ENCODE results near the gene ATG13. TPM values are rescaled to one million over a fixed set of nuclear protein-coding genes. Genes with fewer than 3 reads are reported as not detected.
"Not testable (repeated sequence)": the region's sequence is repeated elsewhere in the genome, so short reads cannot be mapped to it uniquely, and the experiment has no call there.

ATG13 gene
- total RNA-seq, 2 experiments from 2014 or later: 70.4 to 72.1 TPM

- no peak for DNase-seq
- ChIA-PET POLR2A (interaction anchor here (1.0 to 6.4 kb wide), 4 partner anchors 11 to 517 kb away, joined by 3 to 124 read pairs (median 9); partner anchors contain the start of gene DDB2), CTCF (interaction anchor here (3.3 to 8.6 kb wide), 2 partner anchors 27 to 80 kb away, joined by 14 to 49 read pairs; partner anchors contain the start of genes ATG13 and HARBI1)
- Mint-ChIP-seq H3K9me3 (no peaks in the 10 kb centered on the region), H3K27me3 (no peaks in the 10 kb centered on the region), H3K4me3 (no peak overlapping the region), H3K36me3 (ENCODE audit: low read depth) (peaks cover 59% of the 10 kb centered on the region), H3K4me1 (peaks cover 43% of the 10 kb centered on the region), H3K27ac (peak overlapping the region; percentile 41)
These were observed 80.4 kb downstream of the ATG13 start for GRCh38 chr11:46697723-46698122.

- ChIA-PET POLR2A (interaction anchor here (3.5 to 6.4 kb wide), 3 partner anchors 12 to 81 kb away, joined by 14 to 124 read pairs (median 34); partner anchors contain the start of genes ATG13 and HARBI1), CTCF (interaction anchor here (3.3 to 8.6 kb wide), 2 partner anchors 28 to 81 kb away, joined by 14 to 49 read pairs; partner anchors contain the start of genes ATG13 and HARBI1)
- Mint-ChIP-seq H3K4me3 (peak overlapping the region; percentile 98), H3K36me3 (ENCODE audit: low read depth) (peaks cover 67% of the 10 kb centered on the region), H3K27ac (peak overlapping the region; percentile 41), H3K9me3 (no peaks in the 10 kb centered on the region), H3K27me3 (no peaks in the 10 kb centered on the region), H3K4me1 (peaks cover 51% of the 10 kb centered on the region)
- no peak for DNase-seq
These were observed 81.2 kb downstream of the ATG13 start for GRCh38 chr11:46698597-46698996.

GRCh38 chr11:46700241-46701077, 83.1 kb downstream of the ATG13 start, which contains the start of the genes ARHGAP1 and ZNF408:
Gene ARHGAP1, minus strand, starts transcription at chr11:46700619. Its CDS starts 4,512 bp downstream, at chr11:46696107.
Gene ZNF408, plus strand, starts transcription at chr11:46701031. Its CDS starts 17 bp downstream, at chr11:46701048.
- H3K4me1 Mint-ChIP-seq: peaks cover 51% of the 10 kb centered on the region
- H3K27ac Mint-ChIP-seq: peak within 1 kb of the TSS; percentile 96
- peak within 1 kb of the TSS; percentile 98 for H3K4me3 Mint-ChIP-seq
- DNase-seq: peak; percentile 100
- no peaks in the 10 kb centered on the region for H3K27me3 Mint-ChIP-seq
- H3K36me3 Mint-ChIP-seq (ENCODE audit: low read depth): peaks cover 67% of the 10 kb centered on the region
- ChIA-PET POLR2A (interaction anchor here (0.7 to 6.4 kb wide), 18 partner anchors 9 to 1015 kb away, joined by 3 to 124 read pairs (median 5); partner anchors contain the start of genes ACP2, AMBRA1, ATG13 and CSTPP1), CTCF (interaction anchor here (0.6 to 8.6 kb wide), 7 partner anchors 30 to 743 kb away, joined by 3 to 49 read pairs (median 3); partner anchors contain the start of genes ATG13 and HARBI1)
- no peaks in the 10 kb centered on the region for H3K9me3 Mint-ChIP-seq

GRCh38 chr11:46701078-46701654, 83.8 kb downstream of the ATG13 start:
- peaks cover 67% of the 10 kb centered on the region for H3K36me3 Mint-ChIP-seq (ENCODE audit: low read depth)
- no peaks in the 10 kb centered on the region for H3K9me3 Mint-ChIP-seq
- no peaks in the 10 kb centered on the region for H3K27me3 Mint-ChIP-seq
- ChIA-PET POLR2A (interaction anchor here (0.9 to 6.4 kb wide), 16 partner anchors 10 to 1014 kb away, joined by 3 to 124 read pairs (median 5); partner anchors contain the start of genes AMBRA1, ATG13, CSTPP1 and DDB2), CTCF (interaction anchor here (0.6 to 8.6 kb wide), 6 partner anchors 12 to 744 kb away, joined by 3 to 49 read pairs (median 4); partner anchors contain the start of genes ATG13 and HARBI1)
- peak overlapping the region; percentile 98 for H3K4me3 Mint-ChIP-seq
- peak overlapping the region; percentile 96 for H3K27ac Mint-ChIP-seq
- no peak for DNase-seq
- peaks cover 50% of the 10 kb centered on the region for H3K4me1 Mint-ChIP-seq

- Mint-ChIP-seq H3K4me3 (no peak overlapping the region), H3K27ac (no peak overlapping the region), H3K36me3 (ENCODE audit: low read depth) (peaks cover 66% of the 10 kb centered on the region), H3K9me3 (no peaks in the 10 kb centered on the region), H3K4me1 (peaks cover 28% of the 10 kb centered on the region), H3K27me3 (no peaks in the 10 kb centered on the region)
- no peak for DNase-seq
- ChIA-PET CTCF (no interaction called here), POLR2A (no interaction called here)
These were observed 87.8 kb downstream of the ATG13 start for GRCh38 chr11:46705070-46705688.

- no peak overlapping the region for H3K4me3 Mint-ChIP-seq
- H3K27ac Mint-ChIP-seq: no peak overlapping the region
- ChIA-PET CTCF (no interaction called here), POLR2A (interaction anchor here (0.8 kb wide), 1 partner anchor 9 kb away, joined by 3 read pairs; no protein-coding TSS in a partner anchor)
- no peak for DNase-seq
- no peaks in the 10 kb centered on the region for H3K9me3 Mint-ChIP-seq
- no peaks in the 10 kb centered on the region for H3K27me3 Mint-ChIP-seq
- H3K4me1 Mint-ChIP-seq: peaks cover 16% of the 10 kb centered on the region
- H3K36me3 Mint-ChIP-seq (ENCODE audit: low read depth): peaks cover 53% of the 10 kb centered on the region
These were observed 89.5 kb downstream of the ATG13 start for GRCh38 chr11:46706886-46707285.

- H3K4me3 Mint-ChIP-seq, H3K9me3 Mint-ChIP-seq, H3K27ac Mint-ChIP-seq, H3K27me3 Mint-ChIP-seq, POLR2A ChIA-PET, DNase-seq, H3K4me1 Mint-ChIP-seq, CTCF ChIA-PET: not testable (repeated sequence)
- H3K36me3 Mint-ChIP-seq (ENCODE audit: low read depth): peaks cover 32% of the 10 kb centered on the region
These were observed 92.0 kb downstream of the ATG13 start for GRCh38 chr11:46709351-46709750.

GRCh38 chr11:46710821-46711269, 93.5 kb downstream of the ATG13 start:
- no peak overlapping the region for H3K27ac Mint-ChIP-seq
- ChIA-PET CTCF (no interaction called here), POLR2A (interaction anchor here (1.4 kb wide), 1 partner anchor 10 kb away, joined by 3 read pairs; the partner anchor contains the start of genes ARHGAP1 and ZNF408)
- no peaks in the 10 kb centered on the region for H3K9me3 Mint-ChIP-seq
- no peak for DNase-seq
- H3K27me3 Mint-ChIP-seq: no peaks in the 10 kb centered on the region
- peaks cover 19% of the 10 kb centered on the region for H3K36me3 Mint-ChIP-seq (ENCODE audit: low read depth)
- no peaks in the 10 kb centered on the region for H3K4me1 Mint-ChIP-seq
- no peak overlapping the region for H3K4me3 Mint-ChIP-seq

- peaks cover 14% of the 10 kb centered on the region for H3K36me3 Mint-ChIP-seq (ENCODE audit: low read depth)
- DNase-seq: no peak
- H3K9me3 Mint-ChIP-seq: no peaks in the 10 kb centered on the region
- H3K4me1 Mint-ChIP-seq: no peaks in the 10 kb centered on the region
- no peaks in the 10 kb centered on the region for H3K27me3 Mint-ChIP-seq
- no peak overlapping the region for H3K4me3 Mint-ChIP-seq
- POLR2A ChIA-PET: interaction anchor here (1.4 kb wide), 1 partner anchor 11 kb away, joined by 3 read pairs; the partner anchor contains the start of genes ARHGAP1 and ZNF408
- no peak overlapping the region for H3K27ac Mint-ChIP-seq
- CTCF ChIA-PET: no interaction called here
These were observed 94.0 kb downstream of the ATG13 start for GRCh38 chr11:46711303-46711702.

GRCh38 chr11:46712874-46713576, 95.7 kb downstream of the ATG13 start:
- Mint-ChIP-seq H3K27ac (no peak overlapping the region), H3K4me1 (peaks cover under 1% of the 10 kb centered on the region), H3K36me3 (ENCODE audit: low read depth) (no peaks in the 10 kb centered on the region), H3K27me3 (no peaks in the 10 kb centered on the region), H3K9me3 (no peaks in the 10 kb centered on the region), H3K4me3 (no peak overlapping the region)
- no peak for DNase-seq
- ChIA-PET CTCF (interaction anchor here (1.0 kb wide), 1 partner anchor 11 kb away, joined by 3 read pairs; no protein-coding TSS in a partner anchor), POLR2A (interaction anchor here (1.4 kb wide), 1 partner anchor 42 kb away, joined by 3 read pairs; no protein-coding TSS in a partner anchor)

- H3K27me3 Mint-ChIP-seq; H3K4me1 Mint-ChIP-seq; H3K9me3 Mint-ChIP-seq; DNase-seq; H3K27ac Mint-ChIP-seq; H3K36me3 Mint-ChIP-seq (ENCODE audit: low read depth); H3K4me3 Mint-ChIP-seq: not testable (repeated sequence)
- CTCF ChIA-PET: interaction anchor here (1.7 kb wide), 1 partner anchor 189 kb away, joined by 6 read pairs; no protein-coding TSS in a partner anchor
- POLR2A ChIA-PET: interaction anchor here (1.5 to 1.6 kb wide), 2 partner anchors 14 to 17 kb away, joined by 4 to 7 read pairs; partner anchors contain the start of genes ARHGAP1 and ZNF408
These were observed 100.4 kb downstream of the ATG13 start for GRCh38 chr11:46717825-46718154.

Measured in activated CD4-positive, alpha-beta memory T cell treated with anti-CD3 and anti-CD28 coated beads, Interleukin-2, amount 10 ng/mL, durations not matched to agents 7 days and 5 days (primary cell).